Keratinocyte (primary cell): ENCODE results near the gene ASCC2.

ENCODE experiments used
- EZH2 ChIP-seq: IDR thresholded peaks from one replicate; pipeline ENCODE4 v1.6.1; 2012; ENCODE audit warnings: inconsistent platforms, mild to moderate bottlenecking, low read length, moderate library complexity
- TF ChIP-seq, protein P1 (sequence below), 3 experiments: IDR thresholded peaks in 1 of 3; conservative IDR thresholded peaks in 1 of 3; optimal IDR thresholded peaks in 1 of 3; 2 replicates in 2 of 3; 3 replicates in 1 of 3; pipeline versions ENCODE3 to v1.5.1; 2011; ENCODE audit warnings: low read length in 3 of 3, mild to moderate bottlenecking in 3 of 3, moderate library complexity in 2 of 3, control low read depth in 1 of 3, inconsistent platforms in 1 of 3; ENCODE audit not compliant: insufficient read depth in 2 of 3; ENCODE audit errors: extremely low read depth in 1 of 3

GRCh38 chr22:29886596-29886995 lies 48.5 kb upstream of the ASCC2 start:
- TF ChIP-seq, protein P1, sequence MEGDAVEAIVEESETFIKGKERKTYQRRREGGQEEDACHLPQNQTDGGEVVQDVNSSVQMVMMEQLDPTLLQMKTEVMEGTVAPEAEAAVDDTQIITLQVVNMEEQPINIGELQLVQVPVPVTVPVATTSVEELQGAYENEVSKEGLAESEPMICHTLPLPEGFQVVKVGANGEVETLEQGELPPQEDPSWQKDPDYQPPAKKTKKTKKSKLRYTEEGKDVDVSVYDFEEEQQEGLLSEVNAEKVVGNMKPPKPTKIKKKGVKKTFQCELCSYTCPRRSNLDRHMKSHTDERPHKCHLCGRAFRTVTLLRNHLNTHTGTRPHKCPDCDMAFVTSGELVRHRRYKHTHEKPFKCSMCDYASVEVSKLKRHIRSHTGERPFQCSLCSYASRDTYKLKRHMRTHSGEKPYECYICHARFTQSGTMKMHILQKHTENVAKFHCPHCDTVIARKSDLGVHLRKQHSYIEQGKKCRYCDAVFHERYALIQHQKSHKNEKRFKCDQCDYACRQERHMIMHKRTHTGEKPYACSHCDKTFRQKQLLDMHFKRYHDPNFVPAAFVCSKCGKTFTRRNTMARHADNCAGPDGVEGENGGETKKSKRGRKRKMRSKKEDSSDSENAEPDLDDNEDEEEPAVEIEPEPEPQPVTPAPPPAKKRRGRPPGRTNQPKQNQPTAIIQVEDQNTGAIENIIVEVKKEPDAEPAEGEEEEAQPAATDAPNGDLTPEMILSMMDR (optimal IDR thresholded peaks at IDR 0.05 in 1 of 3, IDR thresholded peaks at IDR 0.05 in 1 of 3, conservative IDR thresholded peaks at IDR 0.05 in 1 of 3; ENCODE audit: extremely low read depth in 1 of 3, insufficient read depth in 2 of 3, low read length in 3 of 3), result no peak
- no peak for TF ChIP-seq EZH2
